GM21360 (cell line): ENCODE data around the gene HIVEP2.

ENCODE experiments used
- ATAC-seq: cut with Tn5 transposase; IDR thresholded peaks from one replicate; pipeline ENCODE4 v1.9.1; 2021; ENCODE audit warnings: mild to moderate bottlenecking, moderate library complexity; ENCODE audit not compliant: unreplicated experiment

Gene HIVEP2

GRCh38 chr6:142867355-142867801 lies 77.6 kb downstream of the HIVEP2 start:
- ATAC-seq: no peak

- no peak for ATAC-seq
These were observed 81.0 kb downstream of the HIVEP2 start for GRCh38 chr6:142863981-142864380.

- ATAC-seq: no peak
These were observed 83.3 kb downstream of the HIVEP2 start for GRCh38 chr6:142861711-142862110.

- no peak for ATAC-seq
These were observed 84.5 kb downstream of the HIVEP2 start for GRCh38 chr6:142860498-142860897.

- ATAC-seq: peak; percentile 7
These were observed 87.0 kb downstream of the HIVEP2 start for GRCh38 chr6:142857796-142858555.

GRCh38 chr6:142857233-142857761 lies 87.7 kb downstream of the HIVEP2 start:
- peak; percentile 31 for ATAC-seq

- ATAC-seq: peak; percentile 53
These were observed 88.2 kb downstream of the HIVEP2 start for GRCh38 chr6:142856624-142857232.

- ATAC-seq: peak; percentile 31
These were observed 88.9 kb downstream of the HIVEP2 start for GRCh38 chr6:142855893-142856623.

- no peak for ATAC-seq
These were observed 90.1 kb downstream of the HIVEP2 start for GRCh38 chr6:142854589-142855488.

GRCh38 chr6:142853244-142854180 lies 91.5 kb downstream of the HIVEP2 start:
- ATAC-seq: no peak

GRCh38 chr6:142851601-142852000 lies 93.4 kb downstream of the HIVEP2 start:
- ATAC-seq: no peak

GRCh38 chr6:142850679-142851423 lies 94.1 kb downstream of the HIVEP2 start:
- ATAC-seq: peak; percentile 46

GRCh38 chr6:142848976-142849375 lies 96.0 kb downstream of the HIVEP2 start:
- ATAC-seq: no peak

GRCh38 chr6:142848156-142848555 lies 96.8 kb downstream of the HIVEP2 start:
- ATAC-seq: no peak

- no peak for ATAC-seq
These were observed 98.1 kb downstream of the HIVEP2 start for GRCh38 chr6:142846883-142847287.

GRCh38 chr6:142846459-142846831 lies 98.5 kb downstream of the HIVEP2 start:
- ATAC-seq: no peak

- ATAC-seq: no peak
These were observed 99.1 kb downstream of the HIVEP2 start for GRCh38 chr6:142845624-142846458.

- ATAC-seq: peak; percentile 39
These were observed 99.8 kb downstream of the HIVEP2 start for GRCh38 chr6:142845143-142845571.
